HG03175 (cell line): ENCODE data around the gene GMPPA.

ENCODE experiments used
- ATAC-seq: cut with Tn5 transposase; IDR thresholded peaks from one replicate; pipeline ENCODE4 v1.9.1; 2021; ENCODE audit warnings: mild to moderate bottlenecking, moderate library complexity; ENCODE audit not compliant: unreplicated experiment

Gene GMPPA

GRCh38 chr2:219537657-219538488 lies 39.2 kb downstream of the GMPPA start:
- no peak for ATAC-seq

GRCh38 chr2:219538504-219538951 lies 39.8 kb downstream of the GMPPA start:
- ATAC-seq, result no peak

- no peak for ATAC-seq
Observed at GRCh38 chr2:219538956-219539788, 40.5 kb downstream of the GMPPA start.

GRCh38 chr2:219539926-219540678 lies 41.4 kb downstream of the GMPPA start:
- ATAC-seq, result no peak

- no peak for ATAC-seq
Observed at GRCh38 chr2:219540784-219541504, 42.3 kb downstream of the GMPPA start.

GRCh38 chr2:219541611-219542180 lies 43.0 kb downstream of the GMPPA start:
- peak; percentile 46 for ATAC-seq

GRCh38 chr2:219542931-219543595 lies 44.4 kb downstream of the GMPPA start:
- ATAC-seq, result peak; percentile 41

GRCh38 chr2:219543596-219544358 lies 45.1 kb downstream of the GMPPA start, which contains the start of the genes CHPF and TMEM198:
TSS of gene CHPF (minus strand) at chr2:219543809. CDS start at chr2:219543538, 271 bp downstream.
TSS of gene TMEM198 (plus strand) at chr2:219544028. CDS start at chr2:219544728, 700 bp downstream.
- ATAC-seq, result peak; percentile 76

- no peak for ATAC-seq
Observed at GRCh38 chr2:219544567-219544966, 45.9 kb downstream of the GMPPA start.

GRCh38 chr2:219545295-219545942 lies 46.7 kb downstream of the GMPPA start:
- no peak for ATAC-seq

- no peak for ATAC-seq
Observed at GRCh38 chr2:219545943-219546352, 47.3 kb downstream of the GMPPA start.

GRCh38 chr2:219547621-219548020 lies 48.9 kb downstream of the GMPPA start:
- no peak for ATAC-seq

- no peak for ATAC-seq
Observed at GRCh38 chr2:219548990-219549389, 50.3 kb downstream of the GMPPA start.

- no peak for ATAC-seq
Observed at GRCh38 chr2:219549619-219550018, 50.9 kb downstream of the GMPPA start.

GRCh38 chr2:219551441-219552381 lies 53.0 kb downstream of the GMPPA start:
- ATAC-seq, result peak; percentile 15

GRCh38 chr2:219552382-219553167 lies 53.9 kb downstream of the GMPPA start:
- ATAC-seq, result peak; percentile 87
